GM12801 (cell line): Measurements from ENCODE around the gene MGAT4B.

Source experiments
- TF ChIP-seq, protein P1 (sequence below): IDR thresholded peaks from one replicate; pipeline ENCODE4 v1.5.1; 2011; ENCODE audit warnings: control low read depth; ENCODE audit not compliant: insufficient read length; ENCODE audit errors: extremely low read depth

MGAT4B gene

DNA sequence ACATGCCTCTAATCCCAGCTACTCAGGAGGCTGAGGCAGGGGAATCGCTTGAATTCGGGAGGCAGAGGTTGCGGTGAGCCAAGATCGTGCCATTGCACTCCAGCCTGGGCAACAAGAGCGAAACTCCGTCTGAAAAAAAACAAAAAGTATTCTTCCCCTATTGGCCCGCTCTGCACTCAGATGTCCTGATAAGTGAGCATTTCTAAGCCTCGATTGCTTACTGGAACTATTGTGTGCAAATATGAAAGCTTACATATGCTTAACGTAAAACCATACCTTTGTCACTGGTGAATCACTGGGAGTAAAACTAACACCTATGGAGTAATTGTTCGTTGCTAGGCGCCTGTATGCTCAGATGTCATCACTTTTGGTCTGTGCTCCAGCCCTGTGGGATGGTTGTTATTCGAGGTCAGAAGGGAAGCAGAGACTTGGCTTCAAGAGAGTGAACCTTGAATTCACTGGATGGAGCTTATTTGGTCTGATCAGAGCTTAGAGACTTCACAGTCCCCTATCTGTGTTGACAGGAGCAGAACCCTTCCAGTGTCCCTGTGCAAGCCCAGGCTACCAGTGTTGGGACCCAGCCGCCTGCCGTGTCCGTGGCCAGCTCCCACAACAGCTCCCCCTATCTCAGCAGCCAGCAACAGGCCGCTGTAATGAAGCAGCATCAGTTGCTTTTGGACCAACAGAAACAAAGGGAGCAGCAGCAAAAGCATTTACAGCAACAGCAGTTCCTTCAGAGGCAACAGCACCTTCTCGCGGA, 38.2 kb downstream of the MGAT4B start:
- TF ChIP-seq, protein P1, sequence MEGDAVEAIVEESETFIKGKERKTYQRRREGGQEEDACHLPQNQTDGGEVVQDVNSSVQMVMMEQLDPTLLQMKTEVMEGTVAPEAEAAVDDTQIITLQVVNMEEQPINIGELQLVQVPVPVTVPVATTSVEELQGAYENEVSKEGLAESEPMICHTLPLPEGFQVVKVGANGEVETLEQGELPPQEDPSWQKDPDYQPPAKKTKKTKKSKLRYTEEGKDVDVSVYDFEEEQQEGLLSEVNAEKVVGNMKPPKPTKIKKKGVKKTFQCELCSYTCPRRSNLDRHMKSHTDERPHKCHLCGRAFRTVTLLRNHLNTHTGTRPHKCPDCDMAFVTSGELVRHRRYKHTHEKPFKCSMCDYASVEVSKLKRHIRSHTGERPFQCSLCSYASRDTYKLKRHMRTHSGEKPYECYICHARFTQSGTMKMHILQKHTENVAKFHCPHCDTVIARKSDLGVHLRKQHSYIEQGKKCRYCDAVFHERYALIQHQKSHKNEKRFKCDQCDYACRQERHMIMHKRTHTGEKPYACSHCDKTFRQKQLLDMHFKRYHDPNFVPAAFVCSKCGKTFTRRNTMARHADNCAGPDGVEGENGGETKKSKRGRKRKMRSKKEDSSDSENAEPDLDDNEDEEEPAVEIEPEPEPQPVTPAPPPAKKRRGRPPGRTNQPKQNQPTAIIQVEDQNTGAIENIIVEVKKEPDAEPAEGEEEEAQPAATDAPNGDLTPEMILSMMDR = no peak

DNA sequence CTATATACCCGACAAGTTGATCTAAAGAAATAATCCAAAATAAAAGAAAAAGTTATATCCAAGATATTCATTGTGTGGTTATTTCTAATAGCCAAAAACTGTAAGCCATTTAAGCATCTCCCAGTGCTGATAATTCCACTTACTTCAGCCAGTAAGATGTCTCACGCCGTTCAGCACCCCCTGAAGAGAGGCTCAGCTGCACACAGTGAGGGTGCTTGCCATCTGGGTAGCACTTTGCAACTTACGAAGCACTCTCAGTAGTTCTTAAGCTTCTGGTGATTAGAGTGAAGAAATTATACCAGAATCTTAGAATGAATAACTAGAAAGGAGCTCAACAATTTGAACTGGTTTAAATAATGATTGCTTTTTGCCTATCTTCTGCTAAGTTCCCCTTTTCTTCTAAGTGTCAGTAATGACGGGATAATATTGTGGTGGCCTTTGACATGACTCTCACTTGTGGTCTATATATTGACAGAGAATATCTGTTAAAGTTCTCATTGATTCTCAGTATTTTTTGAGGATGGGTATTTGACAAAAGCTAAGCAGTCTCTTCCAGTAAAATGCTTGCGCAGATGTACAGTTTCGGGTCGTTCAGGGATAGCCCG, 39.1 kb downstream of the MGAT4B start:
- TF ChIP-seq, protein P1 = no peak

DNA sequence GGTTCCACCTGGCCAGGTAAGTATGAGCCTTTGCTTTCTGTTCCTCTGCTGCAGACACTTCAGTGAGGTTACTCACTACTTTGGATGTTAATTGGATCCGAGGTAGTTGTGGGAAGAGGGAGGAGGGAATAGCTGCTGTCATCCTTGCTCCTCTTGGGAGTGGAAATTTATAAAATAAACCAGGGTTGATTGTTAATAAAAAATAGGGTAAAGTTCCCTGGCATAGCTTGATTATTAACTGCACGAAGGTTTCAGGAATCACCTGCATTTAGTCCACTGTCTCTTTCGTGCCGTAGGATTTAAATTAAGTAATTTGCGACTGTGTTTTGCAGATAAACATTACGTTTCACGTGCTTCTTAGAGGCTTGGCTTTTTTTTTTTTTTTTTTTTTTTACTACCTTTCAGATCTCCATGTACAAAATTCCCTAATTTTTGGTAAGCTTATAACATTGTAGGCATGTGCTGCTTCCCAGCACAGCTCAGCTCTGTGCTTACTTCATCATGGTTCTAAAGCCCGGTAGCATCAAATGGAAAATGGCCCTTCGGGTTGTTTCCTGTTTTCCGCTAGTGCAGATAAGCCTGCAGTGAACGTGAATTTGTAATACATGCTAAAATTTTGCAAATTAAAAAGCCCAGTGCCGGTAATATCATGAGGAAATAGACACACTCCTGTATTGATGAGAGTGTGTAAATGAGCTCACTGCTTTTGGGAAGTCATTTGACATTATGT, 39.8 kb downstream of the MGAT4B start:
- TF ChIP-seq, protein P1 = no peak

DNA sequence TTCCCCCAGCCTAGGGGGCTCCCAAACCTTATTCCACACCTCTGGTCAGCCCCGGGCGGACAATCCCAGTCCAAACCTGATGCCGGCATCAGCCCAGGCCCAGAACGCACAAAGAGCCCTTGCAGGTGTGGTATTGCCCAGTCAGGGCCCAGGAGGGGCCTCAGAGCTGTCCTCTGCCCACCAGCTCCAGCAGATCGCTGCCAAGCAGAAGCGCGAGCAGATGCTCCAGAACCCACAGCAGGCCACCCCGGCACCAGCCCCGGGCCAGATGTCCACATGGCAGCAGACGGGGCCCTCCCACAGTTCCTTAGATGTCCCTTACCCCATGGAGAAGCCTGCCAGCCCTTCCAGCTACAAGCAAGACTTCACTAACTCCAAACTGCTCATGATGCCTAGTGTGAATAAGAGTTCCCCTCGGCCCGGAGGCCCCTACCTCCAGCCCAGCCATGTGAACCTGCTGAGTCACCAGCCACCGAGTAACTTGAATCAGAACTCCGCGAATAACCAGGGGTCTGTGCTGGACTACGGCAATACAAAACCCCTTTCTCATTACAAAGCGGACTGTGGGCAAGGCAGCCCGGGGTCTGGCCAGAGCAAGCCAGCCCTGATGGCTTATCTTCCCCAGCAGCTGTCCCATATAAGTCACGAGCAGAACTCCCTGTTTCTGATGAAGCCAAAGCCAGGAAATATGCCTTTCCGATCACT, 40.5 kb downstream of the MGAT4B start:
- TF ChIP-seq, protein P1 = no peak

DNA sequence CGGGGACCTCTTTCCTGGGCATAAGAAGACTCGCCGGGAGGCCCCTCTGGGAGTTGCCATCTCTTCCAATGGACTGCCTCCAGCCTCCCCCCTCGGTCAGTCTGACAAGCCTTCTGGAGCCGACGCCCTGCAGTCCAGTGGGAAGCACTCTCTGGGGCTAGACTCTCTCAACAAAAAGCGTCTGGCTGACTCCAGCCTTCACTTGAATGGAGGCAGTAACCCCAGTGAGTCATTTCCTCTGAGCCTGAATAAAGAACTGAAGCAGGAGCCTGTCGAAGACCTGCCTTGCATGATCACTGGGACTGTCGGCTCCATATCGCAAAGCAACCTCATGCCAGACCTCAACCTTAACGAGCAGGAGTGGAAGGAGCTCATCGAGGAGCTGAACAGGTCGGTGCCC, 41.3 kb downstream of the MGAT4B start:
- TF ChIP-seq, protein P1 = no peak

DNA sequence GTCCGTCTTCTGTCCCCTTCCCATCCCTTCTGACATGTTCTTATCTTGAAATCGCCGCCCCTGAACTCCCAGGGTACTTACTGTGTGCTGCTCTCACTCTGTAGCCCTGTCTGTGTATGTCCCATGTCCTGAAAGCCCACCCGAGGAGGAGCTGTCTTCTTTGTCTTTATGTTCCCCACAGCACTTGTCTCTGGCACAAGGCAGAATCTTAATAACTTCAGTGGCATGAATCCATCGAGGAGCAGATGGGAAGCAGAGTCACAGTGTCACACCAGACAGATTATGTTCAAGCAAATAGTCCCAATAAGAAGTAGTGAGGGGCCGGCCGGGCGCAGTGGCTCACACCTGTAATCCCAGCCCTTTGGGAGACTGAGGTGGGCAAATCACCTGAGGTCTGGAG, 42.6 kb downstream of the MGAT4B start:
- TF ChIP-seq, protein P1 = no peak
